NCI-H2081 (cell line): ENCODE results near the gene EFNB2.

Source experiments
- DNase-seq, 2 experiments: peaks; one replicate each; lab custom pipeline; 2025; lab: John Stamatoyannopoulos, UW

Gene EFNB2

DNA sequence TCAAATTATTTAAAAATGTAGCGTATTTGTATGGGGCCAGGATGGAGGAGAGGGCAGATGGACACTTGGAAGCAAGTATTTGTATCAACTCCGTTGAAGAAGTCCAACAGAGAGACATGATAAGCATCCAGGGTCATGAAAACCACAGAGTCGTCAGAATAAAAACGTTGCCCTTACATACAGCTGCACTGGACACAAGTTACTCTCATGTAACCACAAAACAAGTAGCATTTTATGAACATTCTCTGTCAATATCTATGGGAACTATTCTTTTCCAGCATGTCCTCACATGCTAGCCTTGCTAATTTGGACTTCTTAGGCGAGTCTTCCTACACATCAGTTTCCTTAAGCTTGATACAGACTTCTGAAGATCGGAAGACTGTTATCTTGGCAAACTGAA is 35.0 kb downstream of the EFNB2 start:
- no peak for DNase-seq

DNA sequence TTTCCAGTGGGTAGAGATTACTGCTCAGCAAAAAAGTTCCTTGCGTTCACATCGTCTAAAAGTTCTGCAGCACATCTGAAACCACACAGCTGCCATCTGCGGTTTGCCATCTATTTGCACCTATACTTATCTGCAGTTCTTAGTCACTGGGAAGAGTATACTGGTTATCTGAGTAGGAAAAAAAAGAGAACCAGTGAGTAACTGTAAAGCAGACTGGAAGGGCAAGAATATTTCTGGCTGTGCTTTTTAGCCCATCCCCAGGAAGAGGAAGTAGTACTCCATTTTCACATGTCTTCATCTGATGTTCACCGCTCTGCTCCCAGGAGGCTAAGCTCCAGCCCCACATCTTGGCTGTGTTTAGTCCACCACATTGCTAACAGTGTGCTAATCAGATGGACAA is 35.6 kb downstream of the EFNB2 start:
- DNase-seq: no peak

DNA sequence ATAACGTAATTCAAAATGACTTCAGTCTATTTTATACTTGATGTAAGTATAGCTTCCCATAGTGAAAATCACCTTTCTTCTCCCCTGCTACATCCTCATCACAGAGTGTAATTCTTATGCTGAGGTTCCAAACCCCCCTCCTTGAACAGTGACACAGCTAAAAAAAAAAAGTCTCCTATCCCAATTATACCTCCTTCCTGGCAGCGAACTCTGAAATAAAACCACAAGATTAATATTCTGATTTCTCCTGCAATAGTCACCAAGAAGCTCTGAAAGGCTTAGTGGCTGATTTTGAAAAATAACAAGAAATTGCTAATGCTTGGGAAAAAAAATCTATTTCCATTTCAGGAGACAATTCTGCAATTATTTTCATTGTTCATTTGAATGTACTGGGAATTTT is 36.3 kb downstream of the EFNB2 start:
- no peak for DNase-seq

DNA sequence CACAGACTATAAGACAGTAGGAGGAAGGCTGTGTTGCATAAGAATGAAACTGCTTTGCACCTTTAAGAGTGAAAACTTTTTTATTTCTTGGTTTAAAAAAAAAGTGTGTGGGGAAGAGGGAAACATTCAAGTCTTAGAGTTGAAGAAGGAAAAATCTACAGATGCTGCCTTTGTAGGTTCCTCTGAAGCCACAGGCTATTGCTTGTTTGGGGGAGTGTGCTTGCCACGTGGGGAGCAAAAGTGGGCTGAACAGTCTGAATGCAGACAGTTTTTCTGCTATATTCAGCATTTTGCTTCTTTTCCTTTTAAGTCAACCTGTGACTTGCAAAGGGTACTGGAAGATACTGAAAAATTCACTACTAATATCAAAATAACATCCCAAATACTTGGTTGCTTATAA is 36.9 kb downstream of the EFNB2 start:
- no peak for DNase-seq

DNA sequence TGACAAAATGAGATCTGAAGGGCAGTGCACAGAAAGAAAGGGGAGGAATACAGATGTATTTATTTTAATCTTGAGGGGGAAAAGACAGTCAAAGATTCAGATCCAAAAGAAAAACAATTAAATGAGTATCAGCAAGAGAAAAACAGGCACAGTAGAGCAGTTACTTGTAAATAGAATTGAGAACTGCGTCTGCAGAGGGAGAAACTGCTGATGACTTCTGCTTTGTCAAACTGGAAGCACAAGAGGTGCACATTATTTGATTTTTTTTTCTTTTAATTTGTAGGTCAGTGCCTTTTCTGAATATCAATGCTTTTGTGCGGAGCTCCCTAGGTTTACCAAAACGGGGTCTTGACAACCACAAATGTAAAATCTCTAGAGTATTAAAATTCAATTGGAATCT is 37.3 kb downstream of the EFNB2 start:
- no peak for DNase-seq

DNA sequence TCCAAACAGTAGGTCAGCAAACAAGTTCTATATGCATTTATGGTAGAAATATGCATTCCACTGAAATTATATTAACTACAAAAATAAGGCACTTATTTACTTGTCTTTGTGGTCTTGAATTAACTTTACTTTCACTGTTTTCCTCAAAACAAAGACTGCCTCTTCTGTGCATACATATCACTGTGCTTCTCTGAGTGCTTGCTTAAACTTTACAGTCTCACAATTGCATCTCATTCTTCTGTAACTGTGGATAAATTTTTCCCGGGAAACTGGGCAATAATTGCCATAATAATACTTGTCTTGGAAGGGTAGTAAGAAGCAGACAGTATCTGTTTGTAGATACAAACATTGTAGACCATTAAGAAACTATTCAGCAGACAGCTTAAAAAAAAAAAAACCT is 38.4 kb downstream of the EFNB2 start:
- no peak for DNase-seq

DNA sequence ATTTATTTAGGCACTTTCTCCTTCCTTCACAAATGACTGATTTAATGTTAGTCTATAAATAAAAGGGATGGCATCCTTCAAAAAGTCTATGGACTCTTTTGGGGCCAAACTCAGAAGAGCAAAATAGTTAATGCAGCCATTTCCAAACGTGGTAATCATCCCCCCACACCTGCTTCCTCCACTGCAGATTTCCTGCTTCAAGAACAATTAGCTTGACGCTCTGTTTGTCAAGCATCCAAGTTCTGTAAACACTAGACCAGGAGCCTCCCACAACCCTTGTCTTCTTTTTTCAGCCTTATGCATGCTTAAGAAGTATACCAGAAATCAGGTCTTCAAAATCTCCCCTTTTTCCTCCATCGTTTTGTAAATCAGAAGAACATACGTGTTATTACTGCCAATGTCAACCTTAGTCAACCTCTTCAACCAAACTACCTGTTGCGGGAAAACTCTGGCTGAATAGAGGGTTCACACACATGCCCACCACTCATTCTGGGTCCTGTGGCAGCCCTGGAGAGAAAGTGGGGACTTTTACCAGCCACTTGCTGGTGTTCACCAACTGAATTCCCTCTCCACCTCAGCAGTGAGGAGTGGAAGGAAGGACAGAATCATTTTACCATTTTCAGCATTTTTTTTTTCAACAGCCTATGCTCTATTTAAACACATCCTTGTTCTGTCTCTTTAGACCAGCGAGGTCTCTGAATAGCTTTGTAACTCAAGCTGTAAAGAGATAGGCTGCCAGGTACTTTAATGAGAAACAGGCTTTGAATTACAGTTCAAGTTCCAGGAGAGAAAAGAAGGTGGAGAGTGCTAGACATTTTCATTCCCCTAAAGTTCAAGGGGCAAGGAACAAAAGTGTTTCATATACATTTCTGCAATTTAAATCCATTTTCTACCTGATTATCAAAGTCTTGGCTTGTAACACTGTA is 39.1 kb downstream of the EFNB2 start:
- peak; percentile 48 to 82 for DNase-seq

DNA sequence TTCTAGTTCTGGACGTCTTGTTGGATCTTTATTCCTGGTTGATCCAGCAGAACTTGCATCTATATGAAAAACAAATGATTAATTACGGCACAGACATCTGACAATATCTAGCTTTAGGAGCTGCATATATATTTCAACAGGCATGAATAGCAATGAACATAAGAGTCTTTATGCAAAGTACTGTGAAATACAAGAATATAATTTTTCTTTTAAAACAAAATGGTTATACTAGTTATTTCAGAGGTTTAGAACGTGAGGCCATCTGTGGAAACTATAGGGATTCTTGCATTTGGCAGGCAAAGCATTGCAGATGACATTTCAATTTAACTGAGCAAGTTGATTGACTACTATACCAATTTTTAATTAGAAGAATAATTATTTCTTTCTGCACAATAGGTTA is 40.5 kb downstream of the EFNB2 start:
- DNase-seq: no peak

DNA sequence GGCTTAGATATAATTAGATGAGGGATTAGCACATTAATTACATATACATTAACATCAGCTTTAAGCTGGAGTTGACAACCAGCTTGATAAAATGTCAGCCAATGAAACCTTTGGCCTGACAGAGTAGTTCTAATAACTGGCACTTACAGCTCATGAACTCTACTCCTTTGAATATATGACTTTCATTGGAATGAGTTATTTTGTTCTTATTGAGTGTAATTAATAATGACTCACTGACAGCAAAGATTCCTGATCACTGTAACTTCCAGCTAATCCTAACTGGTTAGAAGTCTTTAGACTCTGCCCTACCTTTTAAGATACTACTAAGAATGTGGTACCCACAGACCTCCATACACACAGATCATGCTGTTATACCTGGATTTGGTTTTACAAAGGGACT is 41.0 kb downstream of the EFNB2 start:
- DNase-seq: no peak

DNA sequence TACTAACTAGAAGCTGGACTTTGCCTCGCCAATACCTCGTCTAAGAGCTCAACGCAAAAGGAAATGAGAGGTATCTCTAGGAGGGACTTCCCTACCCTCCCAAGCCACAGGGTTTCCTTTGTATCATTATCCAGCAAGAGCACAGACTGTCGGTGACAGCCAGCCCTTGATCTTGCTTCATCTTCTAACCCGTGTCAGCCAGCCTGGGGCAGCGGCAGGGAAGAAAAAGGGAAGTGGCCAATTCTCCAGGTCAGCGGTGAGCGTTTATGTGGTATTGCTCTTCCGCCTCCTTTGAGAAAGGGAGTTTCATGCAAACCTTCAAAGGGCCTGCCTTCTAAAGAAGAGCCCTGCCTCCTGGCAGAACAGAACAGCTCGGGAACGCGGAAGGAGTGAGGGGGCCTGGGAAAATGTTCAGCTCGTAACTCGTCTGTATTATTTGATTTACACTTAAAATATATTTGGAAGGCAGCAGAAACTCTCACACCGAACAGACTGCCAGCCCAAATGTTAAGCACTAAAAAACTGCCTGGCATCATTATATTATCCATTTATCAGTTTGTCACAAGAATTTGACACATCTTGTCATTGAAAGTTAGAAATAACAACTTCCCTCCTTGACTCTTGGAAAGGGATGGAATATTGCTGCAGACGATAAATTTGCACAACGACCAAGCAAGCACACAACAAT is 41.8 kb downstream of the EFNB2 start:
- no peak for DNase-seq

DNA sequence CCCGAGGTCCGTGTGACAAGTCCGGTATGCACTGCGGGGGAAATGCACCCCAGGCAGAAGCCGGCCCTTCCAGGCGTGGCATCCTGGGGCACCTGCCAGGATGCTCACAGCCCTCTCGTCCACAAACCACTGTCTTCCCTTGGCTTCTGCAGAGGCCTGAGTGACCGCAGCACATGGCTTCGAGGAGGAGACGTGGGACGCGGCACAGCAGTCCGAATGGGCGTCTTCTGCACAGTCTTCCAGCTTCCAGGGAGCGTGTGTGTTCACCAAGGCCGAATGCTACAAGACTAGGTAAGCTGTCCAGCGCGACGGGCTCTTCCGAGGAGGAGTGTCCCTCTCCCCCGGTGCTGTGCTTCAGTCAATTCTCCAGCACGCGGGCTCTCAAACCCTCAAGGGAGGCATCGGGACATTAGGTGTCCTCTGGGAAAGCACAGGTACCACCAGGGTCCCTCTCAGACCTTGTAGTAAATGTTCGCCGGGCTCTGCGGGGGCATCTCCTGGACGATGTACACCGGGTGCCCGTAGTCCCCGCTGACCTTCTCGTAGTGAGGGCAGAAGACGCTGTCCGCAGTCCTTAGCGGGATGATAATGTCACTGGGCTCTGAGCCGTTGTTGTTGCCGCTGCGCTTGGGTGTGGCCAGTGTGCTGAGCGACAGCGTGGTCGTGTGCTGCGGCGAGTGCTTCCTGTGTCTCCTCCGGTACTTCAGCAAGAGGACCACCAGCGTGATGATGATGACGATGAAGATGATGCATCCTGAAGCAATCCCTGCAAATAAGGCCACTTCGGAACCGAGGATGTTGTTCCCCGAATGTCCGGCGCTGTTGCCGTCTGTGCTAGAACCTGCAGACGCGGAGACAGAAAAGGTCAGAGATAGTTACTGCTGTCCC is 42.6 kb downstream of the EFNB2 start:
- DNase-seq: no peak

DNA sequence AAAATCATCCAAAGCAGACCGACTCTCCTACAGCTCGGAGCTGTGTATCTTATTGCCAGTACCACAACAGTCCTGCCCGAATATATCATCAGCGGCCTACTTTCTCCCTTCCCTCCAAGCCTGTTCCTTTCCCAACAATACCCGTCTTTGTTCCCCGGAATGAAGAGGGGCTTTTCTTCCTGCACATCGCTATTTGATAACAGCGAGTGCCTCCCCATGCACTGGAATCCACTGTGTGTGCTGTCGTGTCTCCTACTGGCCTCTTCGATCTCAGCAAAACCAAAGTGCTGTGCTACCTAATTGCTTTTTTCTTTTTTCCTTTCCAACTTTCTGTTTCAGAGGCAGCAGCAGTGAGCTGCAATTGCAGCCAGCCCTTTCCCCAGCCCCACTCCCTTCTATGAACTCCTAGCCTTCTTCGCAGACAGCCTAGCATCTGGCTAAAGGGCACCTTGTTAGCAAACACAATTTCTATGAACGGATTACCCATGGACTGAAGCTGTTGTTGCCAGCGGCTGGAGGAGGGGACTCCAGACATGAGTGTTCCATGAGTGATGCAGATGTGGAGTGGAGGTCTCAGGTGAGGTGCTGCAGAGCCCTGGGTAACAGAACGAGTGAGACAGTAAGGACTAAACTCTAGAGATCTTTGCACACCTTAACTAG is 43.4 kb downstream of the EFNB2 start:
- no peak for DNase-seq

DNA sequence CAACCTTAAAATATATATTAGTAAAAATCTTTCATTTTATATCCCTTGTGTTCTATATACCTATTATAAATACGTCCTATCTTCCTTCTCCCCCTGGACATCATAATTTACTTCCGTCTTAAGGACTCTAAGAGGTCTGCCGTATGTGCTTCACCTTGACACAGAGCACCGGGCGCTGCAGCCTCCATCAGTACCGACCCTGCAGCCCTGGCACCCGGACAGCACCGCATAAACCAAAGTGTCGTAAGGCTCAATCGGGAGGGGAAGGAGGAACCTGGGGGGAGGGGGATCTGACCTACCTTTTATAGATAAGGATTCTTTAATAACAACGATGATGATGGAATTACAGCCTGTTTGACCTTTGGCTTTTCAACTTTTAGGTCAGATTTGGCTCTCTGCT is 44.0 kb downstream of the EFNB2 start:
- no peak for DNase-seq

DNA sequence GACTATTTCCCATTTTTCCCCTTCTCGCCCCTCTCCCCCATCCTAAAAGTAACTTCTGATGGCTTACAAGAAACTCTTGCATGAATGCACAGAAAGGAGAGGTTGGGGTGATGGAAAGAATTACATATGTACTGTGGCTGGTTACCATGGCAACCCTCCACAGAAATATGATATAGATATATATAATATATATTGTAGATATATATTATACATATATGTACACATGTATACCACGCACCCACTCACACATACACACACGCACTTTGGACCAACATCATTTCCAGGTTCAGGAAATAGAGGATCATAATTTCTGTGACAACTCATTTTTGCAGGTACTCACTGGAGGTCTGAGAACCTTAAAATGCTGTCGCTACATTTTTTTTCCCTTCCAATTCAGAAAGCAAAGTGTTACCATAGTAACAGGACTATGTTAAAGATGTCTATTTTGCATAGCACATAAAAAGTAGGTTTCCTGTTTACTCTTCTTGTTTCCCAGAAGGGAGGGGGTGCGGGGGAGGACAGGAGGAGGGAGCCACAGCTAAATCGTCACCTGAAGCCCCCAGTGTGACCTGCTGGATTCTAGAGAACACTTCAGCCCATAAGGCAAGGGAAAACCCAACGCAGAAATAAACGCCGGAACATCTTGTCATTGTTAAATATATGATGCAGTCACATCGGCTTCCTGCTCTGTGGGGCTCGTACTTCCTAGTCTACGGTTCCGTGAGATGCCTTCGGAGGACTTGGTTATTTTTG is 44.7 kb downstream of the EFNB2 start:
- no peak for DNase-seq

DNA sequence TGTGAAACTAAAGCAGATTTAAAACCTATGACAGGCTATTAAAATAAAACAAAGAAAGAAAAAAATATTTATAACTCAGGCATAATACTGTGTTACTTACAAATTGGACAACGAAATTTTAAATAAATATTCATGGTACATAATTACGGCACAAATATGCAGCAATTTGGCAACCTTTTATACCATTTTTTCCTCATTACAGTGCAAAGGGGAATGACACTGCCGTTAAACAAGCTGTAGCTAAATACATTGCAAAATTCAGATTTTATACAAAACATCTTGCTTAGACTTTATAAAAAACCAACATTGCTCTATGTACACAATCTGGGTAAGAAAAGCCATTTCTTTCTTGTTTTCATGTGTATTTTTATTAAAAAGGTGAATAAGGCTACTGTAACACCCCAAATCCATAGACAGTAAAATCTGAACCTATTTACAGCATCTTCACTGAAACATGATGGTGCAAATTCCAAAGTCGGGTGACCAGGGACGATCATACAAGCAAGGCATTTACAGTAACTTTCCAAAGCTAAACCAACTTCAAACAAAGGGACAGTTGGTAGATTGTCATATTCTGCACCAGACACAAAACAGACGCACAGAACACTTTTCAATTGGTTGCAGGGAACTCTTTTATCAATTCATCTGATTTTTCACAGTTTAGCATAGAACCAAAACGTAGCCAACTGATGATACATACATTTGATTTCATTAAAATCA is 45.5 kb downstream of the EFNB2 start:
- no peak for DNase-seq

DNA sequence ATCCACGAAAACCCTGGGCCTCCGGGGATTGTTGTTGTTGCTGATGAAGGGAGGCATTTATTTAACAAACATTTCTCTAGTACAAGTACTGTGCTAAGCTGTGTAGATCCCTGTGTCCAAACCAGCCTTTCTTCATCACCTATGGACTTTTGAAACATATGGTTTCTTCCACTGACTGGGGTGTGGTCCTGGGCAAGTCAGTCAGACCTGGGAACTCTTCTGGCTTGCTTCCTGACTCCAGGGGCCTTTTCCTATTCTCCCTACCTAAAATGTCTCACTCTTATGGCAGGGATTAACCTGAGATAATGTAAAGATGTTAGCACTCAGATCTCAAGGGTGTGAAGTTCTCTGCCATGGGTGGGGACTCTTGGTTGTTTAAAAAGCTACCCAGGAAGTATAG is 46.8 kb downstream of the EFNB2 start:
- no peak for DNase-seq

DNA sequence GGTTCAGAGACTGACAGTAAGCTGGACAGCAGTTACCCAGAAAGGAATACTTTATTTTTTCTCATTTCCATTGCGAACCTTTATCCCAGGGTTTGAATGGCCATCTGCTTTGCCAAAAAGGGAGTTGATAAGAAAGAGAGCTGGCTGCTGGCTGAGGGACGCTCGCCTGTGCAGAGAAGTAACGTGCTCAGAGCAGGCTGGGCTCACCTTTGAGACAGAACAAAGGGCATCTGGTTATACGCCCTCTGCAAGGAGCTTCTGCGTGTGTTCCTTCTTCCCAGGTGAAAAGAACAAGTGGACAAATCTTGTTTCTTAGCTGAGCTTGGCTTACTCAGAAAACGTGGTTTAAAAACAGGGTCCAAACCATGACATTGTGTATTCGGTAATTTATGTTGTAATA is 47.4 kb downstream of the EFNB2 start:
- DNase-seq: no peak

DNA sequence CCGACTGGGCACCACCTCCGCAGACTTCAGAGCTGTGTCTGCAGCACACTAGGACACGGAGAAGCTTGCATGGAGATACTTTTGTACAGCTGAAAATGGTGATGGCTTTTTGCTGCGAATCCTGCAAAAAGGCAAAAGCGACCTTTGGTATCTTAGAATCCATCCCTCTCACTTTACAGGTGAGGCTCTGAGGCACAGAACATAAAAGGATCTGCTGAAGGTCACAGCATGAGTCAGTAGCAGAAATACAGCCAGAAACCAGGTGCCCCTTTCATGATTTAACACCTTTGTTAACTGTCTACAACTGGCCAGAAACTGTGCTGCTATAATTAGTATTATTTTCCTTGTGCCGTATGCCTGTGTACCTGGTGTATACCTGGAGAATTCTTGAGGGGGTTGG is 48.3 kb downstream of the EFNB2 start:
- no peak for DNase-seq

DNA sequence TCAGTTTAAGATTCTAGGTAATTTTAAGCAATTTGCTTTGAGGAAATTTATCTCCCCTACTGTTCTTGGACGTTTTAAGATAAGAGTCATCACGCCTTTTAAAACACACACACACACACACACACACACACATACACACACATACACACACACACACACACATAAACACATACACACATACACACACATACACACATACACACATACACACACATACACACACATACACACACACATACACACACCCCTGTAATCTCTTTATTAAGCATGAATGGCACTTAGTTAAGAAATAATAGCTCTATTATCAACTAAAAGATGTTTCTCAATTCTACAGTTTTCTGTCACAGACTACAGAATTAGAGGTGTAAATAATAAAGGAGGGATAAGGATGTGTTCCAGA is 49.2 kb downstream of the EFNB2 start:
- no peak for DNase-seq

DNA sequence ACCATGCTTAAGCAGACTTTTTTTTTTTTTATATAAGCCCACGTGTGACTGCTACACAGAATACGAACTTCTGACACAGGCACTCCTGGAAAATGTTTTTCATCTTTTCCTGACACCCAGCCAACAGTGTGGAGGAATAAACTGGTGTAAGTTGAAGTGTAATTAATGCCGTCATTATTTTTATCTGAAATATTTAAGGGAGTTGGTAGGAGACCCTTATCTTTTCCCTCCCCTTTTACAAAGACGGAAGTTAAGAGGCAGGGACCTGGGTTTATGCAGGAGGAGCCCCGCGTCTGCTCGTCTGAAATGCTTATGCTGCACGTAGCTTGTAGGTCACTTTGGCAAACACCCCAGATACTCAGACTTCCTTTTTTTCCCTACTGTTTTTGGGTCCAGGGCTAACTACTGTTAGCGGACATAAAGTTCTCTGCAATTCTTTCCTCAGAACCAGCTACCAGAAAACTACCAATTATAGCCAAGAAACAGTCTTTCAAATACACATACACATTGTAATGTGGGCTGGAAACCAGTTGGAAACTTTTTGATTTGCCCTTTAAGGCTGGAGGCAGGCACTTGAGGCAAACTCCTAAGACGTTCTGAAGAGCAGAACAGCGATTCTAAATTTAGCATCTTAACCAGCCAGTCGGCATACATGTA is 50.8 kb downstream of the EFNB2 start:
- DNase-seq: no peak
